Islet precursor cell (in vitro differentiated cells): ENCODE results near the gene LRIG1.

ENCODE experiments used
- DNase-seq: peaks from one replicate; pipeline ENCODE4 v3.0.0-alpha.2; 2018

LRIG1 gene

GRCh38 chr3:66467996-66468735 lies 32.7 kb downstream of the LRIG1 start:
- DNase-seq = no peak

GRCh38 chr3:66466606-66467270 lies 34.1 kb downstream of the LRIG1 start:
- no peak for DNase-seq

GRCh38 chr3:66465587-66465986 lies 35.2 kb downstream of the LRIG1 start:
- no peak for DNase-seq

- no peak for DNase-seq
Measured at GRCh38 chr3:66465034-66465433, 35.8 kb downstream of the LRIG1 start.

- no peak for DNase-seq
Measured at GRCh38 chr3:66464512-66464894, 36.3 kb downstream of the LRIG1 start.

- no peak for DNase-seq
Measured at GRCh38 chr3:66463730-66464511, 36.9 kb downstream of the LRIG1 start.

- no peak for DNase-seq
Measured at GRCh38 chr3:66463054-66463631, 37.7 kb downstream of the LRIG1 start.

- no peak for DNase-seq
Measured at GRCh38 chr3:66457252-66457651, 43.6 kb downstream of the LRIG1 start.

- DNase-seq = no peak
Measured at GRCh38 chr3:66456711-66457173, 44.1 kb downstream of the LRIG1 start.

- no peak for DNase-seq
Measured at GRCh38 chr3:66454464-66454859, 46.4 kb downstream of the LRIG1 start.

GRCh38 chr3:66453651-66454463 lies 47.0 kb downstream of the LRIG1 start:
- no peak for DNase-seq

- DNase-seq = no peak
Measured at GRCh38 chr3:66452303-66453011, 48.4 kb downstream of the LRIG1 start.

- DNase-seq = no peak
Measured at GRCh38 chr3:66451766-66452165, 49.1 kb downstream of the LRIG1 start.

GRCh38 chr3:66450390-66451022 lies 50.3 kb downstream of the LRIG1 start:
- no peak for DNase-seq

- no peak for DNase-seq
Measured at GRCh38 chr3:66449411-66449974, 51.3 kb downstream of the LRIG1 start.

GRCh38 chr3:66444146-66444644 lies 56.6 kb downstream of the LRIG1 start:
- DNase-seq = no peak

- no peak for DNase-seq
Measured at GRCh38 chr3:66443118-66443803, 57.6 kb downstream of the LRIG1 start.

GRCh38 chr3:66442254-66443117 lies 58.3 kb downstream of the LRIG1 start:
- DNase-seq = peak; percentile 80

GRCh38 chr3:66441692-66442091 lies 59.1 kb downstream of the LRIG1 start:
- no peak for DNase-seq
